Liver (tissue), 9 donors: ENCODE results near the gene ZSWIM7. TPM values are rescaled to one million over a fixed set of nuclear protein-coding genes. Genes with fewer than 3 reads are reported as not detected.

Source experiments
- DNase-seq: peaks from one replicate; pipeline ENCODE4 v3.0.0-alpha.2; 2017; ENCODE audit warnings: low spot score
- H3K27ac ChIP-seq, 2 donors: one replicate each; pipeline ENCODE4 v1.7.0; 2013; ENCODE audit warnings: inconsistent platforms in 2 of 2, low read length in 2 of 2, control low read depth in 1 of 2, low read depth in 1 of 2, mild to moderate bottlenecking in 1 of 2
- H3K27me3 ChIP-seq, 4 donors: one replicate each; pipeline versions ENCODE4 v1.6.1 to v1.7.0; 2013; ENCODE audit warnings: low read length in 3 of 4, inconsistent platforms in 1 of 4, mild to moderate bottlenecking in 1 of 4, moderate library complexity in 1 of 4; ENCODE audit not compliant: control insufficient read depth in 4 of 4, insufficient read depth in 4 of 4
- H3K36me3 ChIP-seq, 4 donors: one replicate each; pipeline versions ENCODE4 v1.6.1 to v1.7.0; 2013; ENCODE audit warnings: low read length in 3 of 4, mild to moderate bottlenecking in 3 of 4, low read depth in 1 of 4, moderate library complexity in 1 of 4; ENCODE audit not compliant: control insufficient read depth in 4 of 4, insufficient read depth in 3 of 4
- H3K4me1 ChIP-seq, 4 donors: one replicate each; pipeline versions ENCODE4 v1.6.1 to v1.7.0; 2013; ENCODE audit warnings: low read length in 3 of 4, mild to moderate bottlenecking in 3 of 4, moderate library complexity in 1 of 4; ENCODE audit not compliant: control insufficient read depth in 4 of 4, insufficient read depth in 4 of 4
- H3K4me3 ChIP-seq, 3 donors: one replicate each; pipeline versions ENCODE4 v1.6.1 to v1.7.0; 2013; ENCODE audit warnings: low read length in 3 of 3, control low read depth in 1 of 3, low read depth in 1 of 3, mild to moderate bottlenecking in 1 of 3
- H3K9ac ChIP-seq, 2 donors: one replicate each; pipeline ENCODE4 v1.7.0; 2013; ENCODE audit warnings: low read length in 2 of 2, mild to moderate bottlenecking in 2 of 2, moderate library complexity in 2 of 2, control low read depth in 1 of 2, low read depth in 1 of 2
- H3K9me3 ChIP-seq, 4 donors: one replicate each; pipeline versions ENCODE4 v1.6.1 to v1.7.0; 2013; ENCODE audit warnings: low read length in 3 of 4; ENCODE audit not compliant: control insufficient read depth in 4 of 4
- ATF3 ChIP-seq: IDR thresholded peaks from 2 replicates; pipeline ENCODE4 v1.6.1; 2016; ENCODE audit warnings: antibody characterized with exemption
- CTCF ChIP-seq: fragments of 150-350 bp; IDR thresholded peaks from 2 replicates; pipeline ENCODE4 v1.5.1; 2017; ENCODE audit warnings: improper control_type of control experiment, low read depth, low read length; ENCODE audit not compliant: missing input control
- EGR1 ChIP-seq, 2 donors: IDR thresholded peaks; 2 replicates each; pipeline ENCODE4 v1.6.1; 2016 to 2018; ENCODE audit warnings: antibody characterized with exemption in 2 of 2, low read depth in 2 of 2
- FOXA1 ChIP-seq: IDR thresholded peaks from 2 replicates; pipeline ENCODE4 v1.6.1; 2016; ENCODE audit warnings: antibody characterized with exemption
- FOXA2 ChIP-seq: IDR thresholded peaks from 2 replicates; pipeline ENCODE4 v1.6.1; 2016; ENCODE audit warnings: antibody characterized with exemption
- GABPA ChIP-seq, 2 donors: IDR thresholded peaks in 1 of 2; conservative IDR thresholded peaks in 1 of 2; 2 replicates each; pipeline ENCODE4 v1.6.1; 2016; ENCODE audit warnings: antibody characterized with exemption in 2 of 2, mild to moderate bottlenecking in 1 of 2, moderate library complexity in 1 of 2
- HNF4A ChIP-seq, 2 donors: conservative IDR thresholded peaks; 2 replicates each; pipeline ENCODE4 v1.6.1; 2016; ENCODE audit warnings: antibody characterized with exemption in 2 of 2, mild to moderate bottlenecking in 2 of 2
- HNF4G ChIP-seq: IDR thresholded peaks from 2 replicates; pipeline ENCODE4 v1.6.1; 2016; ENCODE audit warnings: antibody characterized with exemption
- JUND ChIP-seq, 2 donors: IDR thresholded peaks; 2 replicates each; pipeline ENCODE4 v1.6.1; 2016; ENCODE audit warnings: antibody characterized with exemption in 2 of 2
- MAX ChIP-seq: IDR thresholded peaks from 2 replicates; pipeline ENCODE4 v1.6.1; 2016; ENCODE audit warnings: antibody characterized with exemption
- NR2F2 ChIP-seq: IDR thresholded peaks from 2 replicates; pipeline ENCODE4 v1.6.1; 2016; ENCODE audit warnings: antibody characterized with exemption
- RAD21 ChIP-seq, 2 donors: IDR thresholded peaks; 2 replicates each; pipeline ENCODE4 v1.6.1; 2016; ENCODE audit warnings: antibody characterized with exemption in 2 of 2, mild to moderate bottlenecking in 2 of 2
- REST ChIP-seq: IDR thresholded peaks from 2 replicates; pipeline ENCODE4 v1.6.1; 2016; ENCODE audit warnings: antibody characterized with exemption, mild to moderate bottlenecking
- RXRA ChIP-seq, 2 donors: IDR thresholded peaks; 2 replicates each; pipeline ENCODE4 v1.6.1; 2017 to 2018; ENCODE audit warnings: antibody characterized with exemption in 2 of 2, mild to moderate bottlenecking in 1 of 2
- SP1 ChIP-seq: IDR thresholded peaks from 2 replicates; pipeline ENCODE4 v1.6.1; 2018; ENCODE audit warnings: antibody characterized with exemption, mild to moderate bottlenecking
- TAF1 ChIP-seq: conservative IDR thresholded peaks from 2 replicates; pipeline ENCODE4 v1.6.1; 2016; ENCODE audit warnings: antibody characterized with exemption, mild to moderate bottlenecking
- YY1 ChIP-seq: IDR thresholded peaks from 2 replicates; pipeline ENCODE4 v1.6.1; 2016; ENCODE audit warnings: antibody characterized with exemption, mild to moderate bottlenecking
- ZBTB33 ChIP-seq: IDR thresholded peaks from 2 replicates; pipeline ENCODE4 v1.6.1; 2016; ENCODE audit warnings: antibody characterized with exemption
- WGBS: extraction: QIAGEN DNeasy Blood & Tissue Kit; methylation state at CpG from one replicate; pipeline ENCODE4 v1.1.7; 2013; 5-methylcytosine and 5-hydroxymethylcytosine counted together
- polyA plus RNA-seq, 2 donors: library from polyadenylated mRNA; stranded (reverse) in 1 of 2; unstranded in 1 of 2; fragments of 200-250 nt in 1 of 2; fragments of >200 nt in 1 of 2; fragmentation: Nextera tagmentation in 1 of 2; extraction: Ambion mirVana in 1 of 2; gene quantifications; one replicate each; pipeline versions ENCODE4 v1.2.1 to v1.2.3, GENCODE V29; 2013 to 2015
- total RNA-seq, 2 donors: library from RNA; depleted of rRNA; stranded (reverse); fragments of >200 nt; gene quantifications; one replicate each; pipeline ENCODE4 v1.2.3, GENCODE V29; 2014
- donor health status: healthy.
- donor health status: healthy.
- donor health status: healthy.
- donor health status: healthy.
- donor health status: healthy.

The ZSWIM7 gene
- total and polyA plus RNA-seq, 4 donors = 7.1 to 27.0 (median 13.8) TPM

GRCh38 chr17:16002708-16003260, 3.3 kb upstream of the ZSWIM7 start:
- Histone ChIP-seq H3K27me3 (no peaks in the 10 kb centered on the region), H3K4me3 (no peak overlapping the region), H3K9ac (no peak overlapping the region), H3K36me3 (peaks cover 7 to 60% (median 49%) of the 10 kb centered on the region in 4 donors), H3K27ac (no peak overlapping the region), H3K9me3 (no peaks in the 10 kb centered on the region), H3K4me1 (peaks cover 3 to 16% (median 8%) of the 10 kb centered on the region in 4 donors)
- no peak for TF ChIP-seq NR2F2
- no peak for TF ChIP-seq ZBTB33
- no peak for TF ChIP-seq EGR1 (IDR thresholded peaks at IDR 0.05; ENCODE audit: low read depth in 2 of 2)
- TF ChIP-seq ATF3 = no peak
- TF ChIP-seq MAX = no peak
- no peak for TF ChIP-seq GABPA (IDR thresholded peaks at IDR 0.05 in 1 of 2, conservative IDR thresholded peaks at IDR 0.05 in 1 of 2)
- TF ChIP-seq RAD21 (IDR thresholded peaks at IDR 0.05) = no peak
- no peak for TF ChIP-seq HNF4G
- TF ChIP-seq TAF1 = no peak
- no peak for TF ChIP-seq YY1
- TF ChIP-seq FOXA2 = no peak
- TF ChIP-seq FOXA1 = no peak
- no peak for TF ChIP-seq JUND (IDR thresholded peaks at IDR 0.05)
- TF ChIP-seq HNF4A (conservative IDR thresholded peaks at IDR 0.05) = no peak
- no peak for TF ChIP-seq CTCF
- no peak for TF ChIP-seq SP1
- TF ChIP-seq RXRA (IDR thresholded peaks at IDR 0.05) = no peak
- TF ChIP-seq REST = no peak
- no peak for DNase-seq
- 95% methylated on average over 2 of the region's 2 CpGs for WGBS
